ENCODE measurements around the gene ECI1.

ECI1 gene

DNA sequence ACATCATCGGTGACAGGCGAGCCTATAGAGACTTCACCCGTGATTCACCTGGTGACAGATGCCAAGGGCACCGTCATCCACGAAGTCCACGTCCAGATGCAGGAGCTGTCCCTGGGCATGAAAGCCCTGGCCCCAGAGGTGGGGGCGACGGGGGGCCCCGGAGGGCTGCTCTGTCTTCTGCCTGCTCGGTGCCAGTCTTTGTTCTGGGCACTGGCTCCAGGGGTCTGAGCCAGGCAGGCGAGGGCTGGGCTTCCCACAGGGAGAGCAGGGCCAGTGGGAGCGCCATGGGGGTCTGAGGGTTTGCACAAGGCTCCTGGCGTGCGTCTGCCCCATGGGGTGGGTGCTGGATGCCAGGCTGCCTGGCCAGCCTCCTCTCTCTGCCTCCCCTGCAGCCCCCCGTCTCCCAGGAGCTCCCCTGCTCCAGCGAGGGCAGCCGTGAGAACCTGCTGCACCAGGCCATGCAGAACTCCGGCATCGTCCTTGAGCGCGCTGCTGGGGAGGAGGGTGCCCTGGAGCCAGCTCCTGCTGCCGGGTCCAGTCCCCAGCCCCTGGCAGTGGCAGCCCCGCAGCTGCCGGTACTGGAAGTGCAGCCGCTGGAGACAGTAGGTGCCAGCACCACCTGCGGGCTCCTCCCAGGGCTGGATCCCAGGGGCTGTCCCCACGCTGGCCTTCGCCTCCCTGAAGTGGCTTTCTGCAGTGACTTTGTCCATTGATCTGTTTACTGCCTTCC lies 18.2 kb downstream of the ECI1 start:
- no peak for DNase-seq (ENCODE audit: low read depth)
- TF ChIP-seq, protein P1, sequence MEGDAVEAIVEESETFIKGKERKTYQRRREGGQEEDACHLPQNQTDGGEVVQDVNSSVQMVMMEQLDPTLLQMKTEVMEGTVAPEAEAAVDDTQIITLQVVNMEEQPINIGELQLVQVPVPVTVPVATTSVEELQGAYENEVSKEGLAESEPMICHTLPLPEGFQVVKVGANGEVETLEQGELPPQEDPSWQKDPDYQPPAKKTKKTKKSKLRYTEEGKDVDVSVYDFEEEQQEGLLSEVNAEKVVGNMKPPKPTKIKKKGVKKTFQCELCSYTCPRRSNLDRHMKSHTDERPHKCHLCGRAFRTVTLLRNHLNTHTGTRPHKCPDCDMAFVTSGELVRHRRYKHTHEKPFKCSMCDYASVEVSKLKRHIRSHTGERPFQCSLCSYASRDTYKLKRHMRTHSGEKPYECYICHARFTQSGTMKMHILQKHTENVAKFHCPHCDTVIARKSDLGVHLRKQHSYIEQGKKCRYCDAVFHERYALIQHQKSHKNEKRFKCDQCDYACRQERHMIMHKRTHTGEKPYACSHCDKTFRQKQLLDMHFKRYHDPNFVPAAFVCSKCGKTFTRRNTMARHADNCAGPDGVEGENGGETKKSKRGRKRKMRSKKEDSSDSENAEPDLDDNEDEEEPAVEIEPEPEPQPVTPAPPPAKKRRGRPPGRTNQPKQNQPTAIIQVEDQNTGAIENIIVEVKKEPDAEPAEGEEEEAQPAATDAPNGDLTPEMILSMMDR (IDR thresholded peaks at IDR 0.05; ENCODE audit: control insufficient read depth, insufficient read depth, low read depth, low read length, missing control alignments) = no peak
- no peak overlapping the region for H3K4me3 ChIP-seq (ENCODE audit: control insufficient read depth, low read depth, low read length)

DNA sequence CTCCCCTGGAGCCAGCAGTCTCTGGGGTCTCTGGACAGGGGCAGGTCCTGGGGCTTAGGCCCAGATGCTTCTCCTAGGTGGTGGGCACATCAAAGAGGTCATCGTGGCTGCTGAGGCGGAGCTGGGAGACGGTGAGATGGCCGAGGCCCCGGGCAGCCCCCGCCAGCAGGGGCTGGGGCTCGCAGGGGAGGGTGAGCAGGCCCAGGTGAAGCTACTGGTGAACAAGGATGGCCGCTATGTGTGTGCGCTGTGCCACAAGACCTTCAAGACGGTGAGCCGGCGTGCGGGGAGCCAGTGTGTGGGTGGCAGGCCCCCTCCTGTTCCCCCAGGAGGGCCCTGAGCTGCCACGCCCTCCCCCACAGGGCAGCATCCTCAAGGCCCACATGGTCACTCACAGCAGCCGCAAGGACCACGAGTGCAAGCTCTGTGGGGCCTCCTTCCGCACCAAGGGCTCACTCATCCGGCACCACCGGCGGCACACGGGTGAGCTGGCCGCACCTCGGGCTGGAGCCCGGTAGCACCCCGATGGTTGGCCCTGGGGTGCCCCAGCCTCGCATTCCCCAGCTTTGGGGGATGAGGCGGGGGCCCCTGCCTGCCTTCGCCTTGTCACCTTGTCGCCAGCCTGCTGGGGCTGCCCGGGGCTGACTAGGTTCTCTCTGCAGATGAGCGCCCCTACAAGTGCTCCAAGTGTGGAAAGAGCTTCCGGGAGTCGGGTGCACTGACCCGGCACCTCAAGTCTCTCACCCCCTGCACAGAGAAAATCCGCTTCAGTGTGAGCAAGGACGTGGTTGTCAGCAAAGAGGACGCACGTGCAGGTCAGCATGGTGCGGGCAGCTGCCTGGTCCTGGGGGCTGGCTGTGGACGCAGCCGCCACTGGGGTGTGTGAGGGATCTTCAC lies 19.0 kb downstream of the ECI1 start:
- TF ChIP-seq, protein P1 (IDR thresholded peaks at IDR 0.05; ENCODE audit: control insufficient read depth, insufficient read depth, low read depth, low read length, missing control alignments) = no peak
- no peak overlapping the region for H3K4me3 ChIP-seq (ENCODE audit: control insufficient read depth, low read depth, low read length)
- DNase-seq (ENCODE audit: low read depth) = no peak

DNA sequence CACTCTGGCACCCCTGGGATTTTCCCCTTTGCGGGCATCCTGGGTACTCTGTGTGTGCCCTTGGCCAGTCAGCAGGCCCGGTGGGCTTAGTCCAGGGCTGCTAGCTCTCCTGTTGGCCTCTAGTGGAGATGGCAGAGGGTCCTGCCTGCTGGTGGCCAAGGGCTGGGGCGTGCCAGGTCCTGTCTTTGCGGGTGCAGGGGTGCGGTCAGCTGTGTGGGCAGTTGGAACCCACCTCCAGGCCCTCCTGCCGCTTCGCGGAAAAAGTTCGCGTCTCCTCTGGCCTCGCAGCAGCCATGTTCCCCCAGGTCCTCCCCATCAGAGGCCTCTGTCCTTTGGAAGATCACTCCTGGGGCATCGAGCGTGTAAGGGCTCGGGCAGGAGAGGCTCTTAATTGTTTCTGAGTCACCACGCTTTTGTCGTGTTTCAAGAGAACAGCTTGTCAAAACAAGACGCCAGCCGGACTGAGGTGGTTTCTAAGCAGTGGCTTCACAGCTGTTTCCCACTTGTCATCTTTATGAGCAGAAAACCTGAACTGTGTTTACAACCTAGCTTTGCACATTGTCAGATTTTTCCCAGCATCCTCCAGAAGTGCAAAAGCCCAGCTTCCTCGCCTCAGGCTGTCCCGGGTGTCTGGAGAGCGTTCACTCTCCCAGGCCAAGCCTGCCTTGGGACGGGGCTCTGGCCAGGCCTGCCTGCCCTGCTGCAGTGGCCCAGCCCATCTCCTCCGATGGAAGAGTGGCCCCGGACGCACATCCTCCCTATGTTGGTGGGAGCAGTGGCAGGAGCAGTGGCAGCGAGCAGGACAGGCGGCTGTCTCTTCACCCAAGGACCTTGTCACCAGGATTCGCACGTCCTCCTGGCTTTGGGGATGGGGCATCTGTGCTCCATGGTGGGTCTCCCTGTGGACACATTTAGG lies 20.1 kb downstream of the ECI1 start:
- TF ChIP-seq, protein P1 (IDR thresholded peaks at IDR 0.05; ENCODE audit: control insufficient read depth, insufficient read depth, low read depth, low read length, missing control alignments) = no peak
- no peak overlapping the region for H3K4me3 ChIP-seq (ENCODE audit: control insufficient read depth, low read depth, low read length)
- no peak for DNase-seq (ENCODE audit: low read depth)

- H3K4me3 ChIP-seq (ENCODE audit: control insufficient read depth, low read depth, low read length) = no peak overlapping the region
- no peak for DNase-seq (ENCODE audit: low read depth)
- TF ChIP-seq, protein P1 (IDR thresholded peaks at IDR 0.05; ENCODE audit: control insufficient read depth, insufficient read depth, low read depth, low read length, missing control alignments) = no peak
Measured at GRCh38 chr16:2230376-2230775, 21.0 kb downstream of the ECI1 start.

- no peak for DNase-seq (ENCODE audit: low read depth)
- no peak overlapping the region for H3K4me3 ChIP-seq (ENCODE audit: control insufficient read depth, low read depth, low read length)
- TF ChIP-seq, protein P1 (IDR thresholded peaks at IDR 0.05; ENCODE audit: control insufficient read depth, insufficient read depth, low read depth, low read length, missing control alignments) = no peak
Measured at GRCh38 chr16:2229632-2230250, 21.6 kb downstream of the ECI1 start.

- no peak for DNase-seq (ENCODE audit: low read depth)
Measured at GRCh38 chr16:2229091-2229490, 22.3 kb downstream of the ECI1 start.

More at GRCh38 chr16:2229091-2229490, 22.3 kb downstream of the ECI1 start:
- TF ChIP-seq, protein P1 (IDR thresholded peaks at IDR 0.05; ENCODE audit: control insufficient read depth, insufficient read depth, low read depth, low read length, missing control alignments) = no peak
- H3K4me3 ChIP-seq (ENCODE audit: control insufficient read depth, low read depth, low read length) = no peak overlapping the region
